HepG2 (cell line): ENCODE data around the gene RABGAP1L. TPM values are rescaled to one million over a fixed set of nuclear protein-coding genes. Genes with fewer than 3 reads are reported as not detected.

Experiments used
- ATF1 ChIP-seq: IDR thresholded peaks from 2 replicates; pipeline ENCODE4 v1.6.1; 2016; ENCODE audit warnings: mild to moderate bottlenecking, control low read depth
- CBX1 ChIP-seq: IDR thresholded peaks from one replicate; pipeline ENCODE4 v1.6.1; 2016; ENCODE audit warnings: antibody characterized with exemption, low read depth
- HMG20A ChIP-seq: IDR thresholded peaks from 2 replicates; pipeline ENCODE4 v1.6.1; 2016; ENCODE audit warnings: borderline replicate concordance
- KLF9 ChIP-seq: IDR thresholded peaks from 2 replicates; pipeline ENCODE4 v1.6.1; 2016; ENCODE audit warnings: low read depth
- LCORL ChIP-seq, 2 experiments: fragments of 450-650 bp in 1 of 2; sonication (generic) in 1 of 2; formaldehyde crosslinking in 1 of 2; IDR thresholded peaks; 2 replicates each; pipeline versions ENCODE4 v1.5.0 to v1.6.1; 2017 to 2020; ENCODE audit warnings: antibody characterized with exemption in 1 of 2, missing genetic modification reagents in 1 of 2
- PAWR ChIP-seq: sonication (generic); formaldehyde crosslinking; IDR thresholded peaks from 2 replicates; pipeline ENCODE4 v1.4.0; 2020; ENCODE audit warnings: missing genetic modification reagents, mild to moderate bottlenecking, borderline replicate concordance
- REPIN1 ChIP-seq: sonication (generic); formaldehyde crosslinking; IDR thresholded peaks from 2 replicates; pipeline ENCODE4 v1.8.0; 2022; ENCODE audit warnings: missing genetic modification reagents, low read depth, mild to moderate bottlenecking, borderline replicate concordance
- SMAD9 ChIP-seq: sonication (generic); formaldehyde crosslinking; IDR thresholded peaks from 2 replicates; pipeline ENCODE4 v1.5.1; 2020; ENCODE audit warnings: mild to moderate bottlenecking, missing genetic modification reagents
- SOX5 ChIP-seq: IDR thresholded peaks from 2 replicates; pipeline ENCODE4 v1.6.1; 2016; ENCODE audit warnings: borderline replicate concordance
- SSRP1 ChIP-seq: IDR thresholded peaks from 2 replicates; pipeline ENCODE4 v1.6.1; 2016; ENCODE audit warnings: control low read depth
- TBX2 ChIP-seq: sonication (generic); formaldehyde crosslinking; IDR thresholded peaks from 2 replicates; pipeline ENCODE4 v1.5.0; 2020; ENCODE audit warnings: missing genetic modification reagents, mild to moderate bottlenecking, borderline replicate concordance
- TEAD2 ChIP-seq: sonication (generic); formaldehyde crosslinking; IDR thresholded peaks from 2 replicates; pipeline ENCODE4 v1.9.0; 2021; ENCODE audit warnings: missing genetic modification reagents
- ZNF260 ChIP-seq: sonication (generic); formaldehyde crosslinking; IDR thresholded peaks from 2 replicates; pipeline ENCODE4 v1.4.0; 2020; ENCODE audit warnings: missing genetic modification reagents, low read depth, mild to moderate bottlenecking, borderline replicate concordance
- ZNF446 ChIP-seq: sonication (generic); formaldehyde crosslinking; IDR thresholded peaks from 2 replicates; pipeline ENCODE4 v1.5.0; 2020; ENCODE audit warnings: mild to moderate bottlenecking, missing genetic modification reagents
- ZNF501 ChIP-seq: sonication (generic); formaldehyde crosslinking; IDR thresholded peaks from 2 replicates; pipeline ENCODE4 v1.5.1; 2020; ENCODE audit warnings: mild to moderate bottlenecking, moderate library complexity, missing genetic modification reagents
- ZNF605 ChIP-seq: sonication (generic); formaldehyde crosslinking; IDR thresholded peaks from 2 replicates; pipeline ENCODE4 v1.8.0; 2022; ENCODE audit warnings: mild to moderate bottlenecking, missing genetic modification reagents
- ZNF644 ChIP-seq: IDR thresholded peaks from 2 replicates; pipeline ENCODE4 v1.6.1; 2016; ENCODE audit warnings: low read depth
- ZNF781 ChIP-seq: sonication (generic); formaldehyde crosslinking; IDR thresholded peaks from 2 replicates; pipeline ENCODE4 v1.5.1; 2020; ENCODE audit warnings: borderline replicate concordance, mild to moderate bottlenecking, missing genetic modification reagents; ENCODE audit errors: not compliant biosample characterization
- ZNF878 ChIP-seq: sonication (generic); formaldehyde crosslinking; IDR thresholded peaks from 2 replicates; pipeline ENCODE4 v1.8.1; 2023; ENCODE audit warnings: mild to moderate bottlenecking, missing genetic modification reagents, moderate library complexity
- ZZZ3 ChIP-seq: sonication (generic); formaldehyde crosslinking; IDR thresholded peaks from 2 replicates; pipeline ENCODE4 v1.4.0; 2020; ENCODE audit warnings: missing genetic modification reagents, mild to moderate bottlenecking, borderline replicate concordance
- polyA plus RNA-seq, 8 experiments: library from polyadenylated mRNA; depleted of rRNA in 3 of 8; stranded (reverse) in 7 of 8; unstranded in 1 of 8; fragments of >200 nt; fragmentation: Illumina TruSeq in 4 of 8; extraction: Trizol in 4 of 8; gene quantifications; 2 replicates each; pipeline versions ENCODE4 v1.2.1 to v1.2.3, GENCODE V29; 2011 to 2016; ENCODE audit warnings: low read depth in 4 of 8, missing spikeins in 1 of 8, mixed read lengths in 1 of 8; ENCODE audit not compliant: insufficient read depth in 1 of 8
- total RNA-seq, 5 experiments: library from RNA; depleted of rRNA; stranded (reverse); fragments of >200 nt; fragmentation: Illumina TruSeq; extraction: Trizol; gene quantifications; 2 replicates each; pipeline ENCODE4 v1.2.3, GENCODE V29; 2016; ENCODE audit warnings: low read depth in 1 of 5
- TF ChIP-seq, protein P1 (sequence below): sonication (generic); formaldehyde crosslinking; IDR thresholded peaks from 2 replicates; pipeline ENCODE4 v1.4.0; 2020; ENCODE audit warnings: mild to moderate bottlenecking, missing genetic modification reagents, borderline replicate concordance
- TF ChIP-seq, protein P2 (sequence below): IDR thresholded peaks from 2 replicates; pipeline ENCODE4 v1.6.1; 2012; ENCODE audit warnings: low read length, improper control_type of control experiment
- TF ChIP-seq, protein P3 (sequence below): IDR thresholded peaks from 2 replicates; pipeline ENCODE4 v1.6.1; 2016; ENCODE audit warnings: missing compliant biosample characterization, missing genetic modification reagents, borderline replicate concordance

RABGAP1L gene
- total and polyA plus RNA-seq, 2 of the 13 experiments (the other 11 are each of a cell fraction or from before 2014, with no cell fraction given) = 7.9 to 22.6 TPM

DNA sequence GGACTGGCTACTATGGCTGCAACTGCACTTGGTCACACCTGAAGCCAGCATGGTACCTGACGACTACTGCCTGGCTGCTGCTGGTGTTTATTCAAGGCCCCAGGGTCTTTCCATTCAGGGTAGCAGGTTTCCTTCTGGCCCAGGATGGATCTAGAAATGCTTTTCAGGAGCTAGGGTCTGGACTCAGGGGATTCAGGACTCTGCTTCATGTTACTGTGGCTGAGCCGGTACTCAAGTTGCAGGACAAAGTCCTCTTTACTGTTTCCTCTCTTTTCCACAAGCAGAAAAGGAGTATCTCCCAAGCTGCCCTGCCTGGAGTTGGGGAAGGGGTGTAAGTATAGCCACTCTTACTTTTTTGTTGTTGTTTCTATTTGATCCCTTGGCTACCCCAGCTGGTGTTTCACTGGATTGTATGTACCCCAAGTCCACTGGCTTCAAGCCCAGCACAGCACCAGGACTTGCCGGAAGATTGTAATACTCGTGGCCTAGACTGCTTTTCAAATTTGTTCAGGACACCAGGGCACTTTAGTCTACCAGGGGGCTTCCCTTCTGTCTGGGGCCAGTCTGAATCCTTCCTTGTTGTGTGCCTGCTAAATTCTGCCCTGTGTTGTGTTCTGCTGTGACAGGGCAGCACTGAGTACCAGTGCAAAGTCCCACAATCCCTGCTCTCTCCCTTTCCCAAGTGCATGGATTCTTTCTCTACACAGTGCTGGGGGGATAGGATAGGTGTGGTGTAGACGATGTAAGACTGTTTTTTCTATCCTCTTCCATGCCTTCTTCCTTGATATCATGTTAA lies 536.9 kb downstream of the RABGAP1L start (continued):
- TF ChIP-seq, protein P1, sequence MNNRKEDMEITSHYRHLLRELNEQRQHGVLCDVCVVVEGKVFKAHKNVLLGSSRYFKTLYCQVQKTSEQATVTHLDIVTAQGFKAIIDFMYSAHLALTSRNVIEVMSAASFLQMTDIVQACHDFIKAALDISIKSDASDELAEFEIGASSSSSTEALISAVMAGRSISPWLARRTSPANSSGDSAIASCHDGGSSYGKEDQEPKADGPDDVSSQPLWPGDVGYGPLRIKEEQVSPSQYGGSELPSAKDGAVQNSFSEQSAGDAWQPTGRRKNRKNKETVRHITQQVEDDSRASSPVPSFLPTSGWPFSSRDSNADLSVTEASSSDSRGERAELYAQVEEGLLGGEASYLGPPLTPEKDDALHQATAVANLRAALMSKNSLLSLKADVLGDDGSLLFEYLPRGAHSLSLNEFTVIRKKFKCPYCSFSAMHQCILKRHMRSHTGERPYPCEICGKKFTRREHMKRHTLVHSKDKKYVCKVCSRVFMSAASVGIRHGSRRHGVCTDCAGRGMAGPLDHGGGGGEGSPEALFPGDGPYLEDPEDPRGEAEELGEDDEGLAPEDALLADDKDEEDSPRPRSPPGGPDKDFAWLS (CRISPR knock-in tag) = no peak
- TF ChIP-seq ZZZ3 (CRISPR knock-in tag) = no peak
- TF ChIP-seq REPIN1 (CRISPR knock-in tag) = no peak
- no peak for TF ChIP-seq KLF9 (CRISPR knock-in tag)
- no peak for TF ChIP-seq LCORL (IDR thresholded peaks at IDR 0.05)
- no peak for TF ChIP-seq LCORL (CRISPR knock-in tag; IDR thresholded peaks at IDR 0.05)
- no peak for TF ChIP-seq HMG20A (CRISPR knock-in tag)
- TF ChIP-seq ATF1 = no peak
- no peak for TF ChIP-seq ZNF446 (CRISPR knock-in tag)
- TF ChIP-seq, protein P2, sequence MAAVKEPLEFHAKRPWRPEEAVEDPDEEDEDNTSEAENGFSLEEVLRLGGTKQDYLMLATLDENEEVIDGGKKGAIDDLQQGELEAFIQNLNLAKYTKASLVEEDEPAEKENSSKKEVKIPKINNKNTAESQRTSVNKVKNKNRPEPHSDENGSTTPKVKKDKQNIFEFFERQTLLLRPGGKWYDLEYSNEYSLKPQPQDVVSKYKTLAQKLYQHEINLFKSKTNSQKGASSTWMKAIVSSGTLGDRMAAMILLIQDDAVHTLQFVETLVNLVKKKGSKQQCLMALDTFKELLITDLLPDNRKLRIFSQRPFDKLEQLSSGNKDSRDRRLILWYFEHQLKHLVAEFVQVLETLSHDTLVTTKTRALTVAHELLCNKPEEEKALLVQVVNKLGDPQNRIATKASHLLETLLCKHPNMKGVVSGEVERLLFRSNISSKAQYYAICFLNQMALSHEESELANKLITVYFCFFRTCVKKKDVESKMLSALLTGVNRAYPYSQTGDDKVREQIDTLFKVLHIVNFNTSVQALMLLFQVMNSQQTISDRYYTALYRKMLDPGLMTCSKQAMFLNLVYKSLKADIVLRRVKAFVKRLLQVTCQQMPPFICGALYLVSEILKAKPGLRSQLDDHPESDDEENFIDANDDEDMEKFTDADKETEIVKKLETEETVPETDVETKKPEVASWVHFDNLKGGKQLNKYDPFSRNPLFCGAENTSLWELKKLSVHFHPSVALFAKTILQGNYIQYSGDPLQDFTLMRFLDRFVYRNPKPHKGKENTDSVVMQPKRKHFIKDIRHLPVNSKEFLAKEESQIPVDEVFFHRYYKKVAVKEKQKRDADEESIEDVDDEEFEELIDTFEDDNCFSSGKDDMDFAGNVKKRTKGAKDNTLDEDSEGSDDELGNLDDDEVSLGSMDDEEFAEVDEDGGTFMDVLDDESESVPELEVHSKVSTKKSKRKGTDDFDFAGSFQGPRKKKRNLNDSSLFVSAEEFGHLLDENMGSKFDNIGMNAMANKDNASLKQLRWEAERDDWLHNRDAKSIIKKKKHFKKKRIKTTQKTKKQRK = no peak
- no peak for TF ChIP-seq SMAD9
- TF ChIP-seq PAWR (CRISPR knock-in tag) = no peak
- no peak for TF ChIP-seq ZNF878 (CRISPR knock-in tag)
- TF ChIP-seq, protein P3, sequence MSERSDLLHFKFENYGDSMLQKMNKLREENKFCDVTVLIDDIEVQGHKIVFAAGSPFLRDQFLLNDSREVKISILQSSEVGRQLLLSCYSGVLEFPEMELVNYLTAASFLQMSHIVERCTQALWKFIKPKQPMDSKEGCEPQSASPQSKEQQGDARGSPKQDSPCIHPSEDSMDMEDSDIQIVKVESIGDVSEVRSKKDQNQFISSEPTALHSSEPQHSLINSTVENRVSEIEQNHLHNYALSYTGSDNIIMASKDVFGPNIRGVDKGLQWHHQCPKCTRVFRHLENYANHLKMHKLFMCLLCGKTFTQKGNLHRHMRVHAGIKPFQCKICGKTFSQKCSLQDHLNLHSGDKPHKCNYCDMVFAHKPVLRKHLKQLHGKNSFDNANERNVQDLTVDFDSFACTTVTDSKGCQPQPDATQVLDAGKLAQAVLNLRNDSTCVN (CRISPR knock-in tag) = peak; percentile 98
- no peak for TF ChIP-seq SSRP1 (CRISPR knock-in tag)
- no peak for TF ChIP-seq ZNF781
- no peak for TF ChIP-seq CBX1
- 0 out of 2 replicates have a peak, but pooled peaks have one; percentile 6 for TF ChIP-seq TBX2 (CRISPR knock-in tag)
- peak; percentile 57; the same call in 1 of the 2 replicates for TF ChIP-seq ZNF501
- TF ChIP-seq TEAD2 (CRISPR knock-in tag) = no peak
- no peak for TF ChIP-seq ZNF605 (CRISPR knock-in tag)
- peak; percentile 26; the same call in 1 of the 2 replicates for TF ChIP-seq SOX5 (CRISPR knock-in tag)
- TF ChIP-seq ZNF260 (CRISPR knock-in tag) = no peak
- TF ChIP-seq ZNF644 = 0 out of 2 replicates have a peak, but pooled peaks have one; percentile 23
